Measurements from ENCODE around the gene SP2. TPM values are rescaled to one million over a fixed set of nuclear protein-coding genes. Genes with fewer than 3 reads are reported as not detected.

Gene SP2
- polyA plus RNA-seq, 1 donor (not counting 4 experiments of a cell fraction or from before 2014, with no cell fraction given), result 2.1 TPM

DNA sequence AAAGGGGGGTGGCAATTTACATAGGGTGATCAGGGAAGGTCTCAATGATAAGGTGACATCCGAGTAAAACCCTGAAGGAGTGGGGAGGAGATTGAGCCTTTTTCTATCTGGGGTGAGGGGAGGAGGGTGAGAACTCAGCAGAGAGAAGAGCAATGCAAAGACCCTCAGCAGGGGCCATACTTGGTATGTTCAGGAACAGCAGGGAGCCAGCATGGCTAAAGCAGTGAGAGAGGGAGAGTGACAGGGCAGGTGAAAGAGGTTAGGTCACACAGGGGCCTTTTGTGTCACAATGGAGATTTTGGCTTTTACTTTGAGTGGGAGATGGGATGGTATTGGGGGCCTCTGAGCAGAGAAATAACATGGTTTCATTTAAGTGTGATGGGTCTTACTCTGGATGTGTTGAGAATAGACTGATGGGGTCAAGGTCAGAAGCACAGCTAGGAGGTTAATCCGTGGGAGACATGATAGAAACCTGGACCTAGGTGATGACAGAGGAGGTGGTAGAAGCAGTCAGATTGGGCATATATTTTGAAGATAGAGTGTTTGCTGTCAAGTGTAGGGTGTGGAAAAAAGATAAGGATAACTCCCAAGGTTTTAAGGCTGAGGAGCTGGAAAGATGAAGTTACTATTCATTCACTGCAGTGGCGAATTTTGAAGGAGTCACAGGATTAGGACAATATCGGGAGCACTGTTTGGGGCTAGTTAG lies 6.2 kb downstream of the SP2 start:
- Histone ChIP-seq H2AFZ (ENCODE audit: control insufficient read depth, low read length) (no peak overlapping the region), H3K4me2 (ENCODE audit: control insufficient read depth, extremely low read depth, insufficient read depth, low read depth, low read length) (no peak overlapping the region), H3K4me3 (ENCODE audit: control insufficient read depth in 2 of 3, extremely low read depth in 1 of 3, insufficient read depth in 2 of 3, low read depth in 1 of 3, low read length in 3 of 3) (no peak overlapping the region), H3K9ac (ENCODE audit: control insufficient read depth, extremely low read depth, insufficient read depth, low read length) (no peak overlapping the region), H3K9me1 (ENCODE audit: control insufficient read depth, extremely low read depth, insufficient read depth, low read length) (no peaks in the 10 kb centered on the region), H3K79me2 (ENCODE audit: control insufficient read depth, insufficient read depth, low read length) (peaks cover 2% of the 10 kb centered on the region), H3K27ac (ENCODE audit: control insufficient read depth, insufficient read depth, low read length) (no peak overlapping the region), H3K36me3 (ENCODE audit: control insufficient read depth in 2 of 2, extremely low read depth in 1 of 2, insufficient read depth in 2 of 2, low read length in 2 of 2) (peaks cover 0 to 7% of the 10 kb centered on the region in 2 experiments), H3K4me1 (ENCODE audit: control insufficient read depth, extremely low read depth, insufficient read depth, low read length) (peaks cover 10% of the 10 kb centered on the region), H3K9me3 (ENCODE audit: control insufficient read depth, low read depth, low read length) (no peaks in the 10 kb centered on the region), H3K27me3 (ENCODE audit: control insufficient read depth, extremely low read depth, insufficient read depth, low read length) (no peaks in the 10 kb centered on the region), H4K20me1 (ENCODE audit: control insufficient read depth, extremely low read depth, insufficient read depth, low read length) (no peaks in the 10 kb centered on the region)
- dilution Hi-C loops (cut with MboI; ENCODE audit: extremely low pct_ligation_motif_present, low sequenced_read_pairs), result no loop called here
- DNase-seq (ENCODE audit: low read depth, low spot score) (no peak), FAIRE-seq (no peak)
- TF ChIP-seq, protein P1, sequence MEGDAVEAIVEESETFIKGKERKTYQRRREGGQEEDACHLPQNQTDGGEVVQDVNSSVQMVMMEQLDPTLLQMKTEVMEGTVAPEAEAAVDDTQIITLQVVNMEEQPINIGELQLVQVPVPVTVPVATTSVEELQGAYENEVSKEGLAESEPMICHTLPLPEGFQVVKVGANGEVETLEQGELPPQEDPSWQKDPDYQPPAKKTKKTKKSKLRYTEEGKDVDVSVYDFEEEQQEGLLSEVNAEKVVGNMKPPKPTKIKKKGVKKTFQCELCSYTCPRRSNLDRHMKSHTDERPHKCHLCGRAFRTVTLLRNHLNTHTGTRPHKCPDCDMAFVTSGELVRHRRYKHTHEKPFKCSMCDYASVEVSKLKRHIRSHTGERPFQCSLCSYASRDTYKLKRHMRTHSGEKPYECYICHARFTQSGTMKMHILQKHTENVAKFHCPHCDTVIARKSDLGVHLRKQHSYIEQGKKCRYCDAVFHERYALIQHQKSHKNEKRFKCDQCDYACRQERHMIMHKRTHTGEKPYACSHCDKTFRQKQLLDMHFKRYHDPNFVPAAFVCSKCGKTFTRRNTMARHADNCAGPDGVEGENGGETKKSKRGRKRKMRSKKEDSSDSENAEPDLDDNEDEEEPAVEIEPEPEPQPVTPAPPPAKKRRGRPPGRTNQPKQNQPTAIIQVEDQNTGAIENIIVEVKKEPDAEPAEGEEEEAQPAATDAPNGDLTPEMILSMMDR (optimal IDR thresholded peaks at IDR 0.05 in 1 of 3, IDR thresholded peaks at IDR 0.05 in 1 of 3, conservative IDR thresholded peaks at IDR 0.05 in 1 of 3; ENCODE audit: extremely low read depth in 1 of 3, insufficient read depth in 2 of 3, low read length in 3 of 3), result no peak
- TF ChIP-seq EZH2 (IDR thresholded peaks at IDR 0.05; ENCODE audit: low read length), result no peak

DNA sequence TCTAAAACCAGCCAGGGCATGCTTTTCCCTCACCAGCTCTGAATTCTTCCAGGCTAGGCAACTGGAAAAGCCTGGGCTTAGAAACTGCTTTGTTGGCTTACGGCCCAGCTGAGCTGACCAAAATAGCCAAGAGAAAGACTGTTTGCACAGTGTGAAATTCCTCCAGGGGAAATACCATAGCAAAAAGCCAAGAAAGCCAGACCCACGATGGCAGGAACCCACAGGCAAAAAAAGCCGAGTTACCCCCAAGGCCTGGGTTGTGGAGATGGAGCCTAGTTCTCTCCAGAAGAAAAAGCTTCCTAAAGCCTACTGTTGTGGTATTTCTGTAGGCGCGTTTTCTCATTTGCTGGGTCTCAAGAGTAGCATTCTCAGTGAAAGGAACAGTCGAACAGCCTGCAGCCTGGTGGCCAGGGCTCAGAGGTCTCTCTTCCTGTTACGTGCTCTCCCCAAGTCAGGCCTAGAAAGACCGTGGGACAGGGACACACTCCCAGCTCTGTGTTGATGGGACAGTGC lies 9.2 kb downstream of the SP2 start:
- H4K20me1 ChIP-seq (ENCODE audit: control insufficient read depth, extremely low read depth, insufficient read depth, low read length), result no peaks in the 10 kb centered on the region
- no peak overlapping the region for H3K4me2 ChIP-seq (ENCODE audit: control insufficient read depth, extremely low read depth, insufficient read depth, low read depth, low read length)
- no peak overlapping the region for H3K27ac ChIP-seq (ENCODE audit: control insufficient read depth, insufficient read depth, low read length)
- H3K4me1 ChIP-seq (ENCODE audit: control insufficient read depth, extremely low read depth, insufficient read depth, low read length), result peaks cover 3% of the 10 kb centered on the region
- H3K36me3 ChIP-seq (ENCODE audit: control insufficient read depth in 2 of 2, extremely low read depth in 1 of 2, insufficient read depth in 2 of 2, low read length in 2 of 2), result peaks cover 0 to 3% of the 10 kb centered on the region in 2 experiments
- H3K9me1 ChIP-seq (ENCODE audit: control insufficient read depth, extremely low read depth, insufficient read depth, low read length), result no peaks in the 10 kb centered on the region
- dilution Hi-C loops (cut with MboI; ENCODE audit: extremely low pct_ligation_motif_present, low sequenced_read_pairs), result no loop called here
- TF ChIP-seq, protein P1 (optimal IDR thresholded peaks at IDR 0.05 in 1 of 3, IDR thresholded peaks at IDR 0.05 in 1 of 3, conservative IDR thresholded peaks at IDR 0.05 in 1 of 3; ENCODE audit: extremely low read depth in 1 of 3, insufficient read depth in 2 of 3, low read length in 3 of 3), result no peak
- no peak for TF ChIP-seq EZH2 (IDR thresholded peaks at IDR 0.05; ENCODE audit: low read length)
- no peaks in the 10 kb centered on the region for H3K27me3 ChIP-seq (ENCODE audit: control insufficient read depth, extremely low read depth, insufficient read depth, low read length)
- H3K79me2 ChIP-seq (ENCODE audit: control insufficient read depth, insufficient read depth, low read length), result no peaks in the 10 kb centered on the region
- no peaks in the 10 kb centered on the region for H3K9me3 ChIP-seq (ENCODE audit: control insufficient read depth, low read depth, low read length)
- H2AFZ ChIP-seq (ENCODE audit: control insufficient read depth, low read length), result no peak overlapping the region
- FAIRE-seq (no peak), DNase-seq (ENCODE audit: low read depth, low spot score) (no peak)
- H3K9ac ChIP-seq (ENCODE audit: control insufficient read depth, extremely low read depth, insufficient read depth, low read length), result no peak overlapping the region
- H3K4me3 ChIP-seq (ENCODE audit: control insufficient read depth in 2 of 3, extremely low read depth in 1 of 3, insufficient read depth in 2 of 3, low read depth in 1 of 3, low read length in 3 of 3), result no peak overlapping the region

Data from keratinocyte (primary cell).